H9 (cell line): Measurements from ENCODE around the gene LRG1. TPM values are rescaled to one million over a fixed set of nuclear protein-coding genes. Genes with fewer than 3 reads are reported as not detected.

Source experiments
- DNase-seq: peaks from one replicate; pipeline ENCODE4 v3.0.0-alpha.2; 2017
- H2AFZ ChIP-seq: one replicate; pipeline ENCODE4 v1.6.1; 2013; ENCODE audit warnings: mild to moderate bottlenecking, low read length, control low read depth, moderate library complexity
- H2AK5ac ChIP-seq: 2 replicates; pipeline ENCODE4 v1.6.1; 2013; ENCODE audit warnings: low read length, control low read depth, mixed read lengths; ENCODE audit not compliant: insufficient read length
- H2BK120ac ChIP-seq: one replicate; pipeline ENCODE4 v1.6.1; 2013; ENCODE audit warnings: low read depth, mild to moderate bottlenecking, low read length, control low read depth, inconsistent platforms; ENCODE audit not compliant: poor library complexity, severe bottlenecking
- H2BK12ac ChIP-seq: 2 replicates; pipeline ENCODE4 v1.6.1; 2013; ENCODE audit warnings: low read length, control low read depth, mixed read lengths, low read depth; ENCODE audit not compliant: insufficient read length
- H2BK15ac ChIP-seq: 2 replicates; pipeline ENCODE4 v1.6.1; 2013; ENCODE audit warnings: low read depth, low read length, control low read depth
- H2BK20ac ChIP-seq: one replicate; pipeline ENCODE4 v1.6.1; 2013; ENCODE audit warnings: low read depth, mild to moderate bottlenecking, low read length, control low read depth, inconsistent platforms; ENCODE audit not compliant: poor library complexity, severe bottlenecking
- H2BK5ac ChIP-seq: 2 replicates; pipeline ENCODE4 v1.6.1; 2013; ENCODE audit warnings: low read length, control low read depth, mixed read lengths; ENCODE audit not compliant: insufficient read length
- H3K14ac ChIP-seq: 2 replicates; pipeline ENCODE4 v1.6.1; 2013; ENCODE audit warnings: low read length, control low read depth; ENCODE audit not compliant: insufficient read depth
- H3K18ac ChIP-seq: 2 replicates; pipeline ENCODE4 v1.6.1; 2013; ENCODE audit warnings: low read depth, mild to moderate bottlenecking, mixed read lengths, low read length, control low read depth; ENCODE audit not compliant: insufficient read length
- H3K23ac ChIP-seq: 2 replicates; pipeline ENCODE4 v1.6.1; 2013; ENCODE audit warnings: low read length, control low read depth, mixed read lengths, low read depth; ENCODE audit not compliant: insufficient read length
- H3K23me2 ChIP-seq: 2 replicates; pipeline ENCODE4 v1.6.1; 2013; ENCODE audit warnings: low read depth, mild to moderate bottlenecking, mixed read lengths, low read length, control low read depth; ENCODE audit not compliant: insufficient read length, poor library complexity, severe bottlenecking
- H3K27ac ChIP-seq: 2 replicates; pipeline ENCODE4 v1.5.1; 2013; ENCODE audit warnings: low read length, control low read depth, mixed read lengths, low read depth; ENCODE audit not compliant: insufficient read length
- H3K27me3 ChIP-seq: 2 replicates; pipeline ENCODE4 v1.6.1; 2013; ENCODE audit warnings: low read length, control low read depth, inconsistent platforms; ENCODE audit not compliant: insufficient read depth
- H3K4ac ChIP-seq: 2 replicates; pipeline ENCODE4 v1.6.1; 2013; ENCODE audit warnings: low read depth, mild to moderate bottlenecking, control low read depth, inconsistent platforms, low read length, moderate library complexity
- H3K4me1 ChIP-seq: 2 replicates; pipeline ENCODE4 v1.6.1; 2013; ENCODE audit warnings: low read length, control low read depth, inconsistent platforms; ENCODE audit not compliant: insufficient read depth
- H3K4me2 ChIP-seq: 2 replicates; pipeline ENCODE4 v1.6.1; 2013; ENCODE audit warnings: low read length, control low read depth, mixed read lengths; ENCODE audit not compliant: insufficient read length, insufficient read depth
- H3K56ac ChIP-seq: 2 replicates; pipeline ENCODE4 v1.6.1; 2013; ENCODE audit warnings: low read depth, mild to moderate bottlenecking, mixed read lengths, low read length, control low read depth; ENCODE audit not compliant: insufficient read length
- H3K79me1 ChIP-seq: 2 replicates; pipeline ENCODE4 v1.6.1; 2013; ENCODE audit warnings: low read depth, mild to moderate bottlenecking, moderate library complexity, low read length, control low read depth, inconsistent platforms; ENCODE audit not compliant: insufficient read depth, poor library complexity, severe bottlenecking
- H3K79me2 ChIP-seq: 2 replicates; pipeline ENCODE4 v1.6.1; 2013; ENCODE audit warnings: low read length, control low read depth, inconsistent platforms; ENCODE audit not compliant: insufficient read depth
- H3K9ac ChIP-seq: 2 replicates; pipeline ENCODE4 v1.6.1; 2013; ENCODE audit warnings: low read length, control low read depth, mixed read lengths; ENCODE audit not compliant: insufficient read length; ENCODE audit errors: extremely low read depth
- H3K9me3 ChIP-seq: one replicate; pipeline ENCODE4 v1.6.1; 2013; ENCODE audit warnings: low read depth, low read length, inconsistent platforms; ENCODE audit not compliant: control insufficient read depth
- H3T11ph ChIP-seq: one replicate; pipeline ENCODE4 v1.6.1; 2013; ENCODE audit warnings: mild to moderate bottlenecking, low read length, control low read depth, inconsistent platforms
- H4K20me1 ChIP-seq: one replicate; pipeline ENCODE4 v1.6.1; 2013; ENCODE audit not compliant: control insufficient read depth, insufficient read length, insufficient read depth
- H4K5ac ChIP-seq: 2 replicates; pipeline ENCODE4 v1.6.1; 2013; ENCODE audit warnings: low read depth, mild to moderate bottlenecking, mixed read lengths, low read length, control low read depth; ENCODE audit not compliant: insufficient read length
- H4K8ac ChIP-seq: replicated peaks from 2 replicates; pipeline ENCODE4 v1.6.1; 2013; ENCODE audit warnings: low read length, control low read depth, mixed read lengths, low read depth; ENCODE audit not compliant: insufficient read length
- H4K91ac ChIP-seq: 2 replicates; pipeline ENCODE4 v1.6.1; 2013; ENCODE audit warnings: low read depth, mild to moderate bottlenecking, moderate library complexity, mixed read lengths, low read length, control low read depth; ENCODE audit not compliant: insufficient read length
- H3K27ac Mint-ChIP-seq, 3 experiments: 2 replicates in 2 of 3; 3 replicates in 1 of 3; pipeline ENCODE4 v1.8.0; 2020 to 2021; ENCODE audit warnings: mixed read lengths in 3 of 3, mild to moderate bottlenecking in 1 of 3, moderate library complexity in 1 of 3
- H3K27me3 Mint-ChIP-seq: 2 replicates; pipeline ENCODE4 v1.8.0; 2021; ENCODE audit warnings: low read depth, mild to moderate bottlenecking, moderate library complexity, mixed read lengths
- H3K36me3 Mint-ChIP-seq, 3 experiments: 2 replicates in 2 of 3; 3 replicates in 1 of 3; pipeline ENCODE4 v1.8.0; 2020 to 2021; ENCODE audit warnings: low read depth in 3 of 3, mixed read lengths in 3 of 3; ENCODE audit not compliant: insufficient read depth in 1 of 3
- H3K4me1 Mint-ChIP-seq, 2 experiments: 2 replicates each; pipeline ENCODE4 v1.8.0; 2020; ENCODE audit warnings: mixed read lengths in 2 of 2
- H3K4me3 Mint-ChIP-seq, 2 experiments: 2 replicates in 1 of 2; 3 replicates in 1 of 2; pipeline ENCODE4 v1.8.0; 2020 to 2021; ENCODE audit warnings: mild to moderate bottlenecking in 2 of 2, mixed read lengths in 2 of 2, moderate library complexity in 1 of 2
- H3K9me3 Mint-ChIP-seq, 2 experiments: 2 replicates in 1 of 2; 3 replicates in 1 of 2; pipeline ENCODE4 v1.8.0; 2020; ENCODE audit warnings: mild to moderate bottlenecking in 2 of 2, mixed read lengths in 2 of 2, moderate library complexity in 1 of 2
- WGBS: extraction: QIAGEN DNeasy Blood & Tissue Kit; methylation state at CpG from one replicate; pipeline ENCODE4 v1.1.7; 2013; ENCODE audit warnings: missing lambda C conversion rate, low lambda C conversion rate, mixed read lengths; ENCODE audit not compliant: insufficient read length; ENCODE audit errors: extremely low coverage; 5-methylcytosine and 5-hydroxymethylcytosine counted together
- total RNA-seq: library from RNA; stranded (reverse); gene quantifications from 2 replicates; pipeline ENCODE4 v1.2.1, GENCODE V29; 2021
- TF ChIP-seq, protein P1 (sequence below): fragments of 200-600 bp; sonication (generic); conservative IDR thresholded peaks from 3 replicates; pipeline ENCODE4 v1.8.0; 2021; ENCODE audit warnings: antibody characterized with exemption, mild to moderate bottlenecking

Gene LRG1
- total RNA-seq, 1 experiment from 2014 or later = 0.24 TPM

- Histone ChIP-seq H3K27me3 (no peaks in the 10 kb centered on the region), H2BK5ac (no peak overlapping the region), H3K18ac (no peak overlapping the region), H3K4me2 (no peak overlapping the region), H3K14ac (no peak overlapping the region), H4K20me1 (no peaks in the 10 kb centered on the region), H3K9me3 (no peaks in the 10 kb centered on the region), H3K4ac (no peak overlapping the region), H3K4me1 (no peaks in the 10 kb centered on the region), H2BK15ac (no peak overlapping the region), H3K56ac (no peak overlapping the region), H2AFZ (no peak overlapping the region), H4K5ac (no peak overlapping the region), H3K23ac (no peak overlapping the region), H2BK20ac (no peak overlapping the region), H2AK5ac (no peak overlapping the region), H3K9ac (no peak overlapping the region), H3K79me2 (no peaks in the 10 kb centered on the region), H3K79me1 (no peaks in the 10 kb centered on the region), H4K8ac (no peak overlapping the region), H4K91ac (no peak overlapping the region), H2BK12ac (no peak overlapping the region), H2BK120ac (no peak overlapping the region), H3T11ph (no peak overlapping the region), H3K27ac (no peak overlapping the region), H3K23me2 (no peaks in the 10 kb centered on the region)
- TF ChIP-seq, protein P1, sequence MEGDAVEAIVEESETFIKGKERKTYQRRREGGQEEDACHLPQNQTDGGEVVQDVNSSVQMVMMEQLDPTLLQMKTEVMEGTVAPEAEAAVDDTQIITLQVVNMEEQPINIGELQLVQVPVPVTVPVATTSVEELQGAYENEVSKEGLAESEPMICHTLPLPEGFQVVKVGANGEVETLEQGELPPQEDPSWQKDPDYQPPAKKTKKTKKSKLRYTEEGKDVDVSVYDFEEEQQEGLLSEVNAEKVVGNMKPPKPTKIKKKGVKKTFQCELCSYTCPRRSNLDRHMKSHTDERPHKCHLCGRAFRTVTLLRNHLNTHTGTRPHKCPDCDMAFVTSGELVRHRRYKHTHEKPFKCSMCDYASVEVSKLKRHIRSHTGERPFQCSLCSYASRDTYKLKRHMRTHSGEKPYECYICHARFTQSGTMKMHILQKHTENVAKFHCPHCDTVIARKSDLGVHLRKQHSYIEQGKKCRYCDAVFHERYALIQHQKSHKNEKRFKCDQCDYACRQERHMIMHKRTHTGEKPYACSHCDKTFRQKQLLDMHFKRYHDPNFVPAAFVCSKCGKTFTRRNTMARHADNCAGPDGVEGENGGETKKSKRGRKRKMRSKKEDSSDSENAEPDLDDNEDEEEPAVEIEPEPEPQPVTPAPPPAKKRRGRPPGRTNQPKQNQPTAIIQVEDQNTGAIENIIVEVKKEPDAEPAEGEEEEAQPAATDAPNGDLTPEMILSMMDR = no peak
- no CpG with 5 or more reads among the region's 37 CpGs for WGBS
- H3K36me3 Mint-ChIP-seq = peaks cover 21 to 63% (median 60%) of the 10 kb centered on the region in 3 experiments; a peak in 6 of 7 replicates
- no peaks in the 10 kb centered on the region for H3K9me3 Mint-ChIP-seq
- H3K4me1 Mint-ChIP-seq = no peaks in the 10 kb centered on the region
- no peak overlapping the region for H3K4me3 Mint-ChIP-seq
- no peak for DNase-seq
- H3K27me3 Mint-ChIP-seq = peaks cover 11% of the 10 kb centered on the region
- H3K27ac Mint-ChIP-seq = no peak overlapping the region
These were observed 37.3 kb downstream of the LRG1 start for GRCh38 chr19:4502282-4503131.
